Measurements from ENCODE around the gene ZNF213.

Gene ZNF213

GRCh38 chr16:3101841-3102470, 32.9 kb upstream of the ZNF213 start:
- DNase-seq: peak; percentile 53

- DNase-seq: peak; percentile 92
These were observed 28.5 kb upstream of the ZNF213 start for GRCh38 chr16:3106205-3106928.

- no peak for DNase-seq
These were observed 22.6 kb upstream of the ZNF213 start, which contains the start of gene ZNF205 for GRCh38 chr16:3112058-3112880. Gene ZNF205 (plus strand): TSS chr16:3112586. CDS start chr16:3113431, 845 bp downstream.

- DNase-seq: no peak
These were observed 21.8 kb upstream of the ZNF213 start for GRCh38 chr16:3112881-3113574.

GRCh38 chr16:3113765-3114479, 20.9 kb upstream of the ZNF213 start:
- DNase-seq: no peak

- DNase-seq: no peak
These were observed 19.8 kb upstream of the ZNF213 start for GRCh38 chr16:3115003-3115402.

- DNase-seq: no peak
These were observed 19.3 kb upstream of the ZNF213 start for GRCh38 chr16:3115561-3115960.

GRCh38 chr16:3118204-3118790, 16.5 kb upstream of the ZNF213 start:
- no peak for DNase-seq

GRCh38 chr16:3118846-3119245, 16.0 kb upstream of the ZNF213 start:
- no peak for DNase-seq

- no peak for DNase-seq
These were observed 15.5 kb upstream of the ZNF213 start for GRCh38 chr16:3119286-3119685.

GRCh38 chr16:3119701-3120408, 15.0 kb upstream of the ZNF213 start:
- no peak for DNase-seq

- no peak for DNase-seq
These were observed 14.4 kb upstream of the ZNF213 start for GRCh38 chr16:3120435-3120834.

- no peak for DNase-seq
These were observed 12.9 kb upstream of the ZNF213 start for GRCh38 chr16:3121851-3122467.

GRCh38 chr16:3122926-3123570, 11.8 kb upstream of the ZNF213 start:
- DNase-seq: no peak

- DNase-seq: peak; percentile 96
These were observed 10.6 kb upstream of the ZNF213 start for GRCh38 chr16:3123986-3124886.

- no peak for DNase-seq
These were observed 7.1 kb upstream of the ZNF213 start for GRCh38 chr16:3127745-3128144.

GRCh38 chr16:3129137-3130131, 5.4 kb upstream of the ZNF213 start:
- peak; percentile 93 for DNase-seq

Measured in CD4-positive, alpha-beta T cell treated with Interleukin-17A for 1 hour (primary cell).